Endothelial cell of umbilical vein (primary cell): ENCODE data around the gene USP16. TPM values are rescaled to one million over a fixed set of nuclear protein-coding genes. Genes with fewer than 3 reads are reported as not detected.

Experiments used
- BruUV-seq: library from RNA; stranded (reverse); fragments of 400-500 nt; replicated peaks from 2 replicates; lab custom pipeline; 2021; lab: Mats Ljungman, UMichigan
- CTCF ChIA-PET: fragments of 300-600, 350-600 bp; sonication (Branson Sonifier 250); formaldehyde crosslinking; loops from one replicate; lab custom pipeline; 2021; ENCODE audit warnings: antibody characterized with exemption, inconsistent platforms; lab: Charles Lee
- POLR2A ChIA-PET: fragments of 300-600, 350-600 bp; sonication (Branson Sonifier 250); formaldehyde crosslinking; loops from one replicate; lab custom pipeline; 2021; ENCODE audit warnings: antibody characterized with exemption, inconsistent platforms; lab: Charles Lee
- DNase-seq: peaks from one replicate; pipeline ENCODE4 v3.0.0-alpha.2; 2011; ENCODE audit warnings: low read depth, low spot score
- FAIRE-seq: peaks from 2 replicates; lab custom pipeline; 2011; peaks lifted over from hg19 to GRCh38; lab: Jason Lieb, UNC
- H2AFZ ChIP-seq: 2 replicates; pipeline ENCODE4 v1.6.0; 2012; ENCODE audit warnings: low read depth, low read length, control low read depth, inconsistent platforms
- H3K27ac ChIP-seq: 2 replicates; pipeline ENCODE4 v1.5.1; 2011; ENCODE audit warnings: low read depth, mild to moderate bottlenecking, control low read depth, low read length, moderate library complexity; ENCODE audit not compliant: insufficient read depth
- H3K27me3 ChIP-seq, 2 experiments: 2 replicates each; pipeline versions ENCODE4 v1.6.0 to v1.6.1; 2011; ENCODE audit warnings: low read length in 2 of 2, mixed read lengths in 1 of 2; ENCODE audit not compliant: control insufficient read depth in 2 of 2, insufficient read depth in 2 of 2
- H3K36me3 ChIP-seq, 2 experiments: 2 replicates in 1 of 2; 3 replicates in 1 of 2; pipeline ENCODE4 v1.5.1; 2011; ENCODE audit warnings: low read length in 2 of 2, mild to moderate bottlenecking in 1 of 2, moderate library complexity in 1 of 2; ENCODE audit not compliant: control insufficient read depth in 2 of 2, insufficient read depth in 2 of 2; ENCODE audit errors: extremely low read depth in 1 of 2
- H3K4me1 ChIP-seq: 3 replicates; pipeline ENCODE4 v1.5.1; 2011; ENCODE audit warnings: mild to moderate bottlenecking, low read length; ENCODE audit not compliant: control insufficient read depth, insufficient read depth; ENCODE audit errors: extremely low read depth
- H3K4me2 ChIP-seq: 2 replicates; pipeline ENCODE4 v1.6.1; 2011; ENCODE audit warnings: low read length, control low read depth, mixed read lengths; ENCODE audit not compliant: insufficient read depth
- H3K4me3 ChIP-seq, 3 experiments: fragments of 200-600 bp in 1 of 3; sonication (generic), shearing (Covaris generic) in 1 of 3; replicated peaks in 1 of 3; 2 replicates each; pipeline ENCODE4 v1.5.1; 2011 to 2016; ENCODE audit warnings: control low read depth in 3 of 3, low read length in 3 of 3, mild to moderate bottlenecking in 2 of 3, inconsistent platforms in 1 of 3, low read depth in 1 of 3, moderate library complexity in 1 of 3; ENCODE audit not compliant: insufficient read depth in 1 of 3
- H3K79me2 ChIP-seq: 2 replicates; pipeline ENCODE4 v1.6.0; 2012; ENCODE audit warnings: low read length, inconsistent platforms; ENCODE audit not compliant: control insufficient read depth, insufficient read depth
- H3K9ac ChIP-seq: replicated peaks from 2 replicates; pipeline ENCODE3; 2011; ENCODE audit warnings: low read length, control low read depth; ENCODE audit not compliant: insufficient read depth; ENCODE audit errors: extremely low read depth
- H3K9me1 ChIP-seq: replicated peaks from 3 replicates; pipeline ENCODE4 v1.6.0; 2011; ENCODE audit warnings: mild to moderate bottlenecking, low read length; ENCODE audit not compliant: control insufficient read depth, insufficient read depth; ENCODE audit errors: extremely low read depth
- H3K9me3 ChIP-seq: replicated peaks from 2 replicates; pipeline ENCODE4 v1.5.1; 2012; ENCODE audit warnings: low read length, inconsistent platforms; ENCODE audit not compliant: control insufficient read depth, insufficient read depth
- H4K20me1 ChIP-seq: replicated peaks from 2 replicates; pipeline ENCODE3; 2011; ENCODE audit warnings: mild to moderate bottlenecking, low read length; ENCODE audit not compliant: control insufficient read depth, insufficient read depth; ENCODE audit errors: extremely low read depth
- CTCF ChIP-seq, 2 donors: IDR thresholded peaks; 1 replicate in 1 of 2; 2 replicates in 1 of 2; pipeline ENCODE4 v1.5.1; 2011; ENCODE audit warnings: low read length in 2 of 2, mild to moderate bottlenecking in 2 of 2, moderate library complexity in 2 of 2, control low read depth in 1 of 2, inconsistent platforms in 1 of 2, low read depth in 1 of 2; ENCODE audit not compliant: insufficient read depth in 1 of 2; ENCODE audit errors: extremely low read depth in 1 of 2
- EZH2 ChIP-seq: IDR thresholded peaks from 2 replicates; pipeline ENCODE4 v1.6.1; 2012; ENCODE audit warnings: borderline replicate concordance, low read depth, mild to moderate bottlenecking, moderate library complexity, low read length, inconsistent platforms; ENCODE audit not compliant: severe bottlenecking
- FOS ChIP-seq: IDR thresholded peaks from 2 replicates; pipeline ENCODE4 v1.6.1; 2011; ENCODE audit warnings: mild to moderate bottlenecking, low read length, moderate library complexity, borderline replicate concordance; ENCODE audit not compliant: insufficient read depth
- GATA2 ChIP-seq: IDR thresholded peaks from 2 replicates; pipeline ENCODE4 v1.7.0; 2011; ENCODE audit warnings: low read depth, mild to moderate bottlenecking, moderate library complexity, mixed read lengths, low read length; ENCODE audit not compliant: insufficient read length, insufficient read depth
- JUN ChIP-seq: IDR thresholded peaks from 2 replicates; pipeline ENCODE4 v1.6.1; 2011; ENCODE audit warnings: borderline replicate concordance, low read depth; ENCODE audit not compliant: insufficient read length, insufficient read depth
- MAX ChIP-seq: IDR thresholded peaks from 2 replicates; pipeline ENCODE4 v1.6.1; 2011; ENCODE audit not compliant: insufficient read depth, insufficient read length
- MYC ChIP-seq: IDR thresholded peaks from one replicate; pipeline ENCODE4 v1.6.1; 2011; ENCODE audit warnings: mild to moderate bottlenecking, low read depth, low read length
- POLR2A ChIP-seq: IDR thresholded peaks from 2 replicates; pipeline ENCODE4 v1.6.1; 2012; ENCODE audit warnings: low read depth, mild to moderate bottlenecking, control low read depth, low read length
- POLR2AphosphoS5 ChIP-seq: IDR thresholded peaks from 2 replicates; pipeline ENCODE4 v1.6.1; 2012; ENCODE audit warnings: low read depth, mild to moderate bottlenecking, control low read depth, low read length, moderate library complexity; ENCODE audit not compliant: insufficient read depth
- dilution Hi-C: fragments of 300-500 bp; cut with MboI; formaldehyde crosslinking; loops from one replicate; pipeline ENCODE4 v1.15.0; 2019; ENCODE audit warnings: low sequenced_read_pairs; ENCODE audit not compliant: extremely low pct_ligation_motif_present
- intact Hi-C: fragments of 100-400 bp; cut with micrococcal nuclease; formaldehyde crosslinking; loops from one replicate; pipeline ENCODE4 v1.10.0; 2022
- polyA plus RNA-seq, 4 experiments: library from polyadenylated mRNA; depleted of rRNA in 3 of 4; stranded (reverse) in 3 of 4; unstranded in 1 of 4; fragments of >200 nt; gene quantifications; 2 replicates each; pipeline versions ENCODE4 v1.2.1 to v1.2.3, GENCODE V29; 2011 to 2012; ENCODE audit warnings: missing spikeins in 1 of 4
- total RNA-seq: library from RNA; stranded (reverse); gene quantifications from 2 replicates; pipeline ENCODE4 v1.2.3, GENCODE V29; 2021

The USP16 gene
- total and polyA plus RNA-seq, 2 donors (not counting 3 experiments of a cell fraction or from before 2014, with no cell fraction given): 5.9 to 31.3 TPM

DNA sequence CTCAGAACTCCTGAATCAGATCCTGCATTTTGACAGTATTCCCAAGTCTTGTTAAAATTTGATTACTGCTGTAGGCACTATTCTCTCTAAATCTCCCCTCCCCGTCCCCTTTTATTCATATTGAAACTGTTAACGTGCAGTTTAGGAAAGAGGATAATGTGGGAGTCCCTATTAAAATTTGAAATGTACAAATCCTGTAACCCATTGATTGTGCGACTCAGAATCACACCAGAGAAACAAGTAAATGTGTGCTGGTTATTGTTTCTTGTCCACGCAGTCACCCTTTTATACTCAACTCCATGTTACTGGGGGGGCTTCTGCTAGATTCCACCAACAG lies 31.2 kb upstream of the USP16 start:
- no peak for DNase-seq
- H3K9me3 ChIP-seq: no peaks in the 10 kb centered on the region
- no peaks in the 10 kb centered on the region for H3K36me3 ChIP-seq
- no peaks in the 10 kb centered on the region for H3K27me3 ChIP-seq
- peak overlapping the region; percentile 52 for H3K27ac ChIP-seq
- peaks cover 13% of the 10 kb centered on the region for H3K4me1 ChIP-seq
- peak overlapping the region; percentile 2 for H2AFZ ChIP-seq
- intact Hi-C loops: loop anchor here (1.0 to 2.0 kb wide), 2 partner anchors 9 to 80 kb away; partner anchors contain the start of gene CCT8
- no peak for TF ChIP-seq CTCF (IDR thresholded peaks at IDR 0.05; ENCODE audit: extremely low read depth in 1 of 2, insufficient read depth in 1 of 2, low read depth in 1 of 2, low read length in 2 of 2)
- POLR2A ChIA-PET: interaction anchor here (1.1 to 1.3 kb wide), 2 partner anchors 9 to 31 kb away, joined by 7 to 19 read pairs; partner anchors contain the start of gene USP16
- H3K79me2 ChIP-seq: peaks cover 36% of the 10 kb centered on the region
- no peaks in the 10 kb centered on the region for H3K9me1 ChIP-seq
- FAIRE-seq: no peak
- CTCF ChIA-PET: interaction anchor here (0.8 to 1.9 kb wide), 3 partner anchors 9 to 29 kb away, joined by 3 to 9 read pairs (median 4); no protein-coding TSS in a partner anchor
- peak overlapping the region in 2 of 3 experiments; percentile 18 for H3K4me3 ChIP-seq
- no peaks in the 10 kb centered on the region for H4K20me1 ChIP-seq
- TSS peak; percentile 99 for BruUV-seq
- peak overlapping the region; percentile 22 for H3K4me2 ChIP-seq
- peak overlapping the region; percentile 6 for H3K9ac ChIP-seq
- dilution Hi-C loops: no loop called here

GRCh38 chr21:29002442-29003144 lies 21.9 kb upstream of the USP16 start:
- no peak for TF ChIP-seq GATA2
- TF ChIP-seq POLR2AphosphoS5: peak; percentile 97
- TF ChIP-seq MAX: peak; percentile 71
- no peak for TF ChIP-seq JUN
- TF ChIP-seq POLR2A: peak; percentile 99
- no peak for TF ChIP-seq EZH2
- TF ChIP-seq MYC: peak; percentile 71
- TF ChIP-seq FOS: no peak
- no peak for TF ChIP-seq CTCF (IDR thresholded peaks at IDR 0.05; ENCODE audit: extremely low read depth in 1 of 2, insufficient read depth in 1 of 2, low read depth in 1 of 2, low read length in 2 of 2)
- H3K27ac ChIP-seq: peak overlapping the region; percentile 86
- ChIA-PET CTCF (interaction anchor here (0.9 to 1.7 kb wide), 4 partner anchors 10 to 23 kb away, joined by 4 to 9 read pairs (median 6); partner anchors contain the start of genes LTN1, RWDD2B and USP16), POLR2A (interaction anchor here (0.9 to 1.2 kb wide), 6 partner anchors 10 to 118 kb away, joined by 3 to 19 read pairs (median 6); partner anchors contain the start of genes LTN1, RWDD2B and USP16)
- FAIRE-seq (peak; percentile 96), DNase-seq (peak; percentile 97)
- BruUV-seq: TSS peak; percentile 89
- dilution Hi-C loops: no loop called here
- no peaks in the 10 kb centered on the region for H3K9me3 ChIP-seq
- peak overlapping the region; percentile 97 for H3K4me2 ChIP-seq
- no peaks in the 10 kb centered on the region for H3K27me3 ChIP-seq
- peaks cover 8% of the 10 kb centered on the region for H3K4me1 ChIP-seq
- H3K9ac ChIP-seq: peak overlapping the region; percentile 98
- H3K36me3 ChIP-seq: peaks cover 1% of the 10 kb centered on the region in 2 experiments
- no peaks in the 10 kb centered on the region for H3K9me1 ChIP-seq
- H3K79me2 ChIP-seq: no peaks in the 10 kb centered on the region
- intact Hi-C loops: loop anchor here (1.0 to 2.0 kb wide), 4 partner anchors 9 to 117 kb away; partner anchors contain the start of genes CCT8 and USP16
- peak overlapping the region; percentile 97 for H2AFZ ChIP-seq
- H3K4me3 ChIP-seq: peak overlapping the region; percentile 50 to 89 (median 64)
- no peaks in the 10 kb centered on the region for H4K20me1 ChIP-seq
